GM21737 (cell line): ENCODE results near the gene LGR6.

Experiments used
- ATAC-seq: cut with Tn5 transposase; IDR thresholded peaks from one replicate; pipeline ENCODE4 v1.9.1; 2021; ENCODE audit warnings: mild to moderate bottlenecking, moderate library complexity; ENCODE audit not compliant: unreplicated experiment

The LGR6 gene

DNA sequence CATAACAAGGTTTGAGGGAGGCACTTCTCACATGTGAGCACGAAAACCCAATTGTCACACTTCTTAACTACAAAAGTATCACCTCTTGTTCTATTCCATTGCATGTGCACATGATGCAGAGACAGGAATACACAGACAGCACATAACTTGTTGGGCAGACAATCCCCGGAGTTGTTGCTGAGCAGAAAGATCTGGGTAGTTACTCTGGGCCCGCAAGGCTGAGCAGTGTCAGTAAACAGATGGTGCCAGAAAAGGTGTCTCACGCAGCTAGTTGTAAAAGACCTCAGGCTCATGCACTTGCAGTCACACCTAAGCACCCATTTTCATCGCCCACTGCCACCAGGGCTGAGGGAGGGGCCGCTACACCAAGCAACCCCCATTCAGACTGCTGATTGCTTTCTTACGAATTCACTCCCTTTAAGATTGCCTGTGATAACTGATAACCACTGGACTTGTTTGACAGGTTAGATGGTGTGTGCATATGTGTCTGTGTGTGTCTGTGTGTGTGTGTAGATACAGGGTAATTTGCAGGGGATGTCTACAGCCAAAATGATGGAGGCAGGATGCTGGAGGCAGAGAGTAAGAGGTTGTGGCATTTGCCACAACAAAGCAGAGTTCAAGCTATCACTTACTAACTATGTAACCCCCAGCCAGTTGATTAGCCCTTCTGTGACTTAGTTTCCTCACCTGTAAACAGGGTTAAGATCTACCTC lies 4.2 kb downstream of the LGR6 start:
- no peak for ATAC-seq

DNA sequence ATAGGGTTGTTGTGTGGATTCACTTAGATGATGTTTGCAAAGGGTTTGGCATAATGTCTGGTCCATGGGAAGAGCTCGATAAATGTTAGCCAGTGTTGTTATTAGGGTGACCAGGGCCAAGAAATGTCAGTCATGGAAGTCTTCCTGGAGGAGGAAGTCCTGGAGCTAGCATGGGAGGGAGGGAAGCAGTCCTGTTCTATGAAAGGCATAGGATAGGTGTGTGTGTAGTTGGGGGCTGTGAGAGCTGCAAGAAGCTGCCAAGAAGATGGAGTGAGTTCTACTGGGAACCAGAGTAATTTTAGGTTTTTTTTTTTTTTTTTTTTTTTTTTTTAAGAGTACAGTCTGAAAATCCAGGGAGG lies 4.7 kb downstream of the LGR6 start:
- no peak for ATAC-seq

DNA sequence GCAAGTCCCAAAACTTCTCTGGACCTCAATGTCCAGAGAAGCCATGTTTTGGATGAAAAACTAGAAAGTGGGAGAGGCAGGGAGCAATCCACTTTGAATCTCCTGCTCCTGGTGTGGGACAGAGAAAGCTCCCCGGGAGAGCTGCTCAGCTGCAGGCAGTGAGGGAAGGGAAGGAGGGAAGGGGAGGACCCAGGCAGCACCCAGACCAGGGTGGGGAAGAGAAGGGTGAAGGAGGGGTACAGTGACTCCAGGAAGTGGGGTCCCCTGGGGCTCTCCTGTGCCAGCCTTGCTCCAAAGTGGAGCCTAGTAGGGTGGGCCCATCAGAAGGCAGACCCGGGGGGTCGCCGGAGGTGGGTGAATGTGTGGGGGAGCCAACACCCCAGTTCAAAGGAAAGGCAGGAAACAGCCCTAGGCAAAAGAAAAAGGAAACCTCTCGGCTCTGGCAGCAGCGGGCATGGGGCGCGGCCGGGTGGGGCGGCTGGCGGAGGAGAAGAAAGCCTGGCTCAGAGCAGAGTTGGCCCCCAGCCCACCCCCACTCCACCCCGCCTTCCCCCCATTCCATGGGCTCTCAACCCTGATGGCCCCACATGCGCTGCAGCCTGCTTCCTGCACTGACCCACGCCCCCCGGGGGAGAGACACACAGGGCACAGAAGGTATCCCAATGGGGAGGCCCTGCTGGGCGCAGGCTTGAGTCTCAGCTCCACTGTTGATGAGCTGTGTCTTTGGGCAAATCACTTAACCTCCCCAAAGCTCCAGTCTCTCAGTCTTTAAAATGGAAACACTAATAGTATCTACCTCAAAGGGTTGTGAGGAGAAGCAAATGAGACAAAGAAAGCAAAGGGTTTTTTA lies 5.7 kb downstream of the LGR6 start:
- ATAC-seq, result no peak

DNA sequence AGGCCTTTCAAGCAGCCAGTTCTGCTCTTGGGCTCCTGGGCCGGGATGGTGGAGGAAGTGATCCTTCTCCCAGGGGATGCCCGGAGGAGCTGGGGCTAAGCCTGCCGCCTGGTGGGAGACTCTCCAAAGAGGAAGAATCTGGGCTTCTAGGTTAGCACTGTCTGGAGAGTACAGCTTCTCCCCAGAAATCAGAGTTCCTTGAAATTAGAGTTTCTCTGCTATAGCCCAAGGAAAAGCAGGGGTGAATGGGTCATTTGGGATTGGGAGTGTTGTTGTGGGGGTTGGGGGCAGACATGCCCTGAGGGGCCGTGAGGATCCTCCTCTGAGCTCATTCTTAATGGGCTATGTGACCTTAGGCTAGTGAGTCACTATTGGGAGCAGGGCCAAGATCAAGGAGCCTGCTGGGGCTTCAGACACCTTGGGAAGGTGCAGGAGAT lies 6.5 kb downstream of the LGR6 start:
- ATAC-seq, result no peak

DNA sequence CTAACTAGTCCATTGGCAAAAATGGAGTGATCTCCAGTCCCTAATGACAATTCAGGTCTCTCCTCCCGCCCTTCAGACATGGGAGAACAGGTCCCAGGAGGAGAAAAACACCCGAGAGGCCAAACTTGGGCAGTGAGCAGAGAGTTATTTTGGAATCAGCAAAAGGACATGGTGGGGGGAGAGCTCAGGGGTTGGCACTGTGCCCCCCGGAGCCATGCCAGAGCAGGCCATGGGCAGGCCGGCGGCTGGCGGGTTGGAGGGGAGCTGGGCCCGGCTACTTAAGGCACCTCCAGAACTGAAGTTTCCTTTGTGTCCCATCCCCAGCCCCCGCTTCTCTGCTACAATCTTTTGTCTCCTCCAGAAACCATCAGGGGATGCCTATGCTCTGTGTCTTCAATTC lies 7.1 kb downstream of the LGR6 start:
- no peak for ATAC-seq

GRCh38 chr1:202201266-202201665 lies 7.7 kb downstream of the LGR6 start:
- no peak for ATAC-seq

- ATAC-seq, result no peak
Measured at GRCh38 chr1:202201971-202202370, 8.4 kb downstream of the LGR6 start.

DNA sequence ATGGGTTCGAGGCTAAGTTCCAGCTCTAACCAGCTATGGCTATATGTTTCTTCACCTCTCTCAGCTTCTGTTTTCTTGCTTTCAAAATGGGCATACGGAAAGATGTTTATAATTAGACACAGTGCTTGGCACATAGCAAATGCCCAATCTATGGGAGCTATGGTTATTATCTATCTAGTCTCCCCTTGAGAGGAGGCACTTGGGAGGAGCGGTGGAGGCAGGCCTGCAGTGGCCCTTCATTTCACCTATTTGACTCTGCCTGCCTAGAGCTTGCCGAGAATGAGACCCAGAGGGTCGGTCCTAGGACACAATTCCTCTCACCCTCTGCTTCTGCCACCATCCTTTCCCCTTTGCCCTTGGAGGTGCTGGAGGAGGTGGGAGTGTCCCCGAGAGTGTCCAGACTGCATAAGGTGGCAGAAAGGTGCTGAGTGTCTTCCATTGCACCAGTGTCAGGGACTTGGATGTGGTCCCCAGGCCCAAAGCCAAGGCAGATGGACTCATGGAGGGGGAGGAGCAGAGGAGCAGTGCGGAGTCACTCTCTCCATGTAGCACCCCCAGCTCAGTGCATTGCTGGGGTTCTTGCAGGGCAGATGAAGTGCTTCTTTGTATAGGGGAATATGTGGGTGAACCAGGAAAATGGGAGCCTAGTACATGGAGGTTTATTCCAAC lies 9.0 kb downstream of the LGR6 start:
- no peak for ATAC-seq

- ATAC-seq, result no peak
Measured at GRCh38 chr1:202203238-202204039, 9.8 kb downstream of the LGR6 start.

- ATAC-seq, result no peak
Measured at GRCh38 chr1:202204065-202204464, 10.5 kb downstream of the LGR6 start.

DNA sequence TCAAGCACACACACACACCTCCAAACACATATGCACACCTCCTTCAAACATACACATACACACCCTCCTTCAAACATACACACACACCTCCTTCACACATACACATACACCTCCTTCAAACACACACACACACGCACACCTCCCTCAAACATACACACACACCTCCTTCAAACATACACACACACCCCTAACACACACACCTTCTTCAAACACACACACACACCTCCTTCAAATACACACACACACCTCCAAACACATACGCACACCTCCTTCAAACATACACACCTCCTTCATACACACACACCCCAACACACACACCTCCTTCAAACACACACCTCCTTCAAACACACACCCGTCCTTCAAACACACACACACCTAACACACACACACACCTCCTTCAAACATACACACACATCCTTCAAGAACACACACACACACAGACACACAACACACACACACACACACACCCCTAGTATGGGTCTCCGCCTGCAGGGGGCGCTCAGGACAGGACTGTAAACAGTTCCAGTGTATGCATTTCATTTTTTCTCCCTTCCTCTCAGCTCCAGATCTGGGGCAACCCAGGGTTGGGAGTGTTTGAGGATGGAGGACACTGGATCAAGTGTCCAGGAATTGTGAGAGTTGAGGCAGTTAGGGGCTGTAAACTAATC lies 12.1 kb downstream of the LGR6 start:
- ATAC-seq, result no peak

DNA sequence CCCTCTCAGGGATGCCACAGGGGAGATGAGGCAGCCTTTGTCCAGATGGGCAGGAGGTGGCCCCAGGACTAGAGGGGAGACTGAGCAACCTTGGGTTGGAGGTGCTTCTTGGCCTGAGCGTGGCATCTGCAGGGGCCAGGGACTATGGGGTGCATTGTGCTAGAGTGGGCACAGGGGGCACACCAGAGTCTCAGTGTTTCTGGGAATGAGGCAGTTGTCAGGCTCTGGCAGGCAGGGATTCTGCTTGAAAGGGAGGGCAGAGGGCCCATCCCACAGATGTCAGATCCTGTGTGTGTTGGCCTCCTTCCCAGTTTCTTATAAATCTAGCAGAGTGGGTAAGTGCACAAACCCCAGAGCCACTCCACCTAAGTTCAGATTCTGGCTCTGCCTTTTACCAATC lies 13.7 kb downstream of the LGR6 start:
- ATAC-seq, result no peak

GRCh38 chr1:202208351-202208857 lies 14.8 kb downstream of the LGR6 start:
- ATAC-seq, result no peak

DNA sequence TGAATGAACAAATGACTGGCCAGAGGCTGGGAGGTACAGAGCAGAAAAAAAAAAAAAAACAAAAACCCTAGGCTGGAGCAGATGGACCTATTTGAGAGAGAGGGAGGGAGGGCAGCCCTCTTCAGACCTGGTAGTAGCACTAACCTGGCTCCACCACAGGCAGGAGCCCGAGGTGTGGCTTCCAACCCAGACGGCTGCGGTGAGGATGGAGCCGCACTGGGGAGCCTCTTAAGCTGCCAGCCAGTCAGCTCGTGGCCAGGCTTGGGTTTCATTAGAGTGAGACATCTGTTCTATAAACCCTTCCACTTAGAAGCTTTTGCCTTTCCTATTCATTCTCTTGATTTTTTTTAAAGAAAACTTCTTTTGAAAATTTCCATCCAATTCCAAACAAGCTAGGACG lies 16.8 kb downstream of the LGR6 start:
- ATAC-seq, result no peak

GRCh38 chr1:202210969-202211368 lies 17.4 kb downstream of the LGR6 start:
- ATAC-seq, result no peak

DNA sequence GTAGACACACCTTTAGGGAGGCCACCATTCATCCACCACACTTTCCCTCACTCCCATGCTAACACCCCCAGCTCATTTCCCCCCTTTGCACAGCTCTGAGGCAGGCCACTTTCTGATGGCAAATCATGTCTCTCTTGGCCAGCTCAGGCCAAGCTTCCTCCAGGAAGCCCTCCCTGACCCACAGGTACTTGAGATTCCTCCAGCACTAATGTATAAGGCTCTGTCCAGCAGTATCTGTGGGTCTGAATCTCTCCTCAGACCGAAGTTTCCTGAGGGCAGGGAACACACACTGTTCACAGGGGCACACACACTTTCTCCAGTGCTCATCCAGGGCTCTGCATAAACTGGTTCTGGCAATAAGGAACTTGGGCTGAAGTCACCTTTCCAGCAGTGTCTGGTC lies 19.2 kb downstream of the LGR6 start:
- no peak for ATAC-seq

DNA sequence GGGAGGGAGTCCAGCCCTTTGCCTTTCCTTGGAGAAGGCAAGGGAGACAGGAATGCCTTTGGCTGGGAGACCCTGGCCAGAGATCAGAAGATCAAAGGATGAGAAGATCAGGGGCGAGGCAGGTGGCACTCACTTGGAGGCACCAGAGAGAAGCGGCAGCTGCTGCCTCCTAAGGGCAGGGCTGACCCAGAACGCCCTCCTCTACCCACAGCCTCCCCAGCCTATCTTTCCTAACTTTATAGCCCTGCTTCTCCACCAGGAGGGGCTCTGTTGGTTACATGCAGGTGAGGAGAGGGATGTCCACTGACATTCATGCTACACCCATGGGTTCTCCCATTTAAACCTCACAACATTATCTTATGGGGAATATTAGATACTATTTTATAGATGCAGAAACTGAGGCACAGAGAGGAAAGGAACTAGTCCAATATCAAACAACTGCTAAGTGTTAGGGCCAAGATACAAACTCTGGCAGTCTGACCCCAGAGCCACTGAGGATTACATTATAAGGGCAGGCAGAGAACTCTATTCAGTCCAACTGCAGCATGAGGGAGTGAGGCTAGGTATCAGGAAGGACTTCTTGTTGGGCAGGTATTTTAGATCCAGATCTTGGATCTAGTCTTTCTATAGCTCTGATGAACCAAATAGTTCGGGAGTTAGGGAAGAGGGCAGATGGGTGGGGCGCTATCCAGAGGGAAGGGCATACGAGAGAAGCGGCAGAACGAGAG lies 19.9 kb downstream of the LGR6 start:
- ATAC-seq, result no peak

GRCh38 chr1:202214089-202214843 lies 20.7 kb downstream of the LGR6 start:
- no peak for ATAC-seq
